SU-DHL-6 (cell line): ENCODE data around the gene KLHL1.

Experiments used
- EZH2phosphoT487 ChIP-seq: fragments of 200-600 bp; sonication (generic), shearing (Covaris generic); conservative IDR thresholded peaks from 2 replicates; pipeline ENCODE4 v1.6.1; 2018; ENCODE audit warnings: mild to moderate bottlenecking, antibody characterized with exemption, low read length, moderate library complexity, mixed read lengths
- TF ChIP-seq, protein P1 (sequence below): fragments of 200-600 bp; sonication (generic); IDR thresholded peaks from one replicate; pipeline ENCODE4 v1.5.1; 2017; ENCODE audit warnings: antibody characterized with exemption, mild to moderate bottlenecking, low read length, moderate library complexity; ENCODE audit not compliant: insufficient read depth, poor library complexity, severe bottlenecking

GRCh38 chr13:69947582-69947981, 160.7 kb downstream of the KLHL1 start:
- TF ChIP-seq, protein P1, sequence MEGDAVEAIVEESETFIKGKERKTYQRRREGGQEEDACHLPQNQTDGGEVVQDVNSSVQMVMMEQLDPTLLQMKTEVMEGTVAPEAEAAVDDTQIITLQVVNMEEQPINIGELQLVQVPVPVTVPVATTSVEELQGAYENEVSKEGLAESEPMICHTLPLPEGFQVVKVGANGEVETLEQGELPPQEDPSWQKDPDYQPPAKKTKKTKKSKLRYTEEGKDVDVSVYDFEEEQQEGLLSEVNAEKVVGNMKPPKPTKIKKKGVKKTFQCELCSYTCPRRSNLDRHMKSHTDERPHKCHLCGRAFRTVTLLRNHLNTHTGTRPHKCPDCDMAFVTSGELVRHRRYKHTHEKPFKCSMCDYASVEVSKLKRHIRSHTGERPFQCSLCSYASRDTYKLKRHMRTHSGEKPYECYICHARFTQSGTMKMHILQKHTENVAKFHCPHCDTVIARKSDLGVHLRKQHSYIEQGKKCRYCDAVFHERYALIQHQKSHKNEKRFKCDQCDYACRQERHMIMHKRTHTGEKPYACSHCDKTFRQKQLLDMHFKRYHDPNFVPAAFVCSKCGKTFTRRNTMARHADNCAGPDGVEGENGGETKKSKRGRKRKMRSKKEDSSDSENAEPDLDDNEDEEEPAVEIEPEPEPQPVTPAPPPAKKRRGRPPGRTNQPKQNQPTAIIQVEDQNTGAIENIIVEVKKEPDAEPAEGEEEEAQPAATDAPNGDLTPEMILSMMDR, result no peak
- TF ChIP-seq EZH2phosphoT487, result no peak
